SK-N-DZ (cell line): Measurements from ENCODE around the gene MAPK1.
A peak's percentile ranks its signal among the peaks of the same experiment; 100 is the strongest.
"Not testable (repeated sequence)": the region's sequence is repeated elsewhere in the genome, so short reads cannot be mapped to it uniquely, and the experiment has no call there.

ENCODE experiments used
- DNase-seq: peaks from one replicate; pipeline ENCODE4 v3.0.0-alpha.2; 2015; ENCODE audit warnings: low spot score

MAPK1 gene

GRCh38 chr22:21758091-21758864 lies 109.2 kb downstream of the MAPK1 start:
- no peak for DNase-seq

DNA sequence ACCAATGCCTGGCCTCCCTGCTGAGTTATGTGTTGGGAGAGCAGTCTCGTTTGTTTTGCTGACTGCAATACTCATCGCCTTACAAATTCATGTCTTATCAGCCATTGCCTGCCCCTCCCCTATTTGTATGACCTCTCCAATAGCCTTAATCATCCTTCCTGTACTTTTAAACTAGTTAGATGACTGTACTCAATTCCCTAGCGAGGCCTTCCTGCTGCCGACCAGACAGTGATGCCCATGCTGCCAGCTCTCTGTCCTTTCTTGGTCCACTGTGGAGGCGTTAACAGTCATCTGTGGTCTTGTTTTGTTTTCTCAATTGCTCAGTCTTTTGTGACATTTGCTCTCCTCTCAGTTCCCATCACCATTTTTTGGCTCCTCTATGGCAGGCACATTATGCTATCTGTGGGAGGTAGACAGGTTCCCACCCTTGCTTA lies 111.6 kb downstream of the MAPK1 start:
- no peak for DNase-seq

GRCh38 chr22:21754523-21754922 lies 112.9 kb downstream of the MAPK1 start:
- DNase-seq, result peak; percentile 45

DNA sequence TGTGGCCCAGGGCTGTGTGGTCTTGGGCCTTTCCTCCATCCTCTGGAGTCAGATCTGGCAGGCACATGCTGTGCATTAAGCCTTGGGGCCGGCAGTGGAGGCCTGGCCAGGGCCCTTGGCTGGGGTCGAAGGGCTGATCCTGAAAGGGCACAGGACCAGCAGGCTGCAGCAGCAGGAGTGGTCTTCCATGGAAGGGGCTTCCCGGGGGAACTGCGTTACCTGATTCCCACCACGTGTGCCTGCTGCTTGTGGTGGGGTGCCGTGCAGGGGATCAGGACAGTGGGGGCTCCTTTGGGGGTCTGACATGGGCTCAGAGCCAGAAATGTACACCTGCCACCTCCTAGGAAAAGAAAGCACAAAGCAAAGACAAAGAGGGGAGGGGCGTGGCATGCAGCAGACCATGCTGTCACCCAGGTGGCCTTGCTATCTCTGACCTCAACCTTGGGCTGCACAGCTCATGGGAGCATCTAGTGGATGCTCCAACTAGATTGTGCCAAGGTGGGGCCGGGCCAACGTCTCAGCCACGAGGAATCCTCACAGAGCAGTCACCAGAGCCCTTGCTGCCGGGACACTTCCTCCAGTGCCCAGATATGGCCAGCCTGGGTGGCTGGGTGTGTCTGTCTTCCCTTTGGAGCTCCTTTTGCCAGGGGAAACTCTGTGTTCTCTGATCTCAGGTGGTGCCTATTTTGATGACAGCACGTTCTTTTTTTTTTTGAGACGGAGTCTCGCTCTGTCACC lies 113.9 kb downstream of the MAPK1 start:
- DNase-seq, result no peak

DNA sequence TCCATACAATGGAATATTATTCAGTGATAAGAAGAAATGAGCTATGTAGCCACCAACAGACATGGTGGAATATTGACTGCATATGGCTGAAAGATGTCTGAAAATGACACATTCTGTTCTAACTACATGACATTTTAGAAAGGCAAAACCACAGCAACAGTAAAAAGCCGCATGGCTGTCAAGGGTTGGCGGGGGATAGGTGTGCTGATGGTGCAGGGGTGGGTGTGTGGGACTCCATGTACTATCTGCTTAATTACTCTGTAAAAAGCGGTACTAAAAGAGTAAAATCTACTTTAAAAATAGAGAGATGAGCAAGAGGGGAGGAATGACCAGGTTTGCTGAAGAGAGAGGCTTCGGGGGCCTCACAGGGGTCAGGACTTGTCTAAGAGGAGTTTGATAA lies 115.2 kb downstream of the MAPK1 start:
- DNase-seq, result no peak

DNA sequence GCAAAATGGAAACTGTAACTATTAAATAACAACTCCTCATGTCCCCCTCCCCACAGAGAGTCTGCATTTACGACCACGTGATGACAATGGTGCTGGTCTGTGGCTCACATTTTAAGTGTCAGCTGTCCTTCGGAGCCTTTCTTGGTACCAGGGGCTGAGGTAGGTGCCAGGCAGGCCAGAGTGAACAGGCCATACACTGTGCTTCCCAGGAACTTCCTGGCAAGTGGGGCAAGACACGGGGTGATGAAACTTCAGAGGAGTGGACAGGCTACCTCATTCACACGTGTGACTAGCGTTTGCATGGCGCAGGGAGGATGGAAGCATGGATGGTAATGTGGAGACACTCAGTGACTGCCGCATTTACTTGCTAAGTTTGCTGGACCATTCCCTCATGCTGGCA lies 121.5 kb downstream of the MAPK1 start:
- DNase-seq, result no peak

GRCh38 chr22:21744917-21745316 lies 122.5 kb downstream of the MAPK1 start:
- DNase-seq, result not testable (repeated sequence)

DNA sequence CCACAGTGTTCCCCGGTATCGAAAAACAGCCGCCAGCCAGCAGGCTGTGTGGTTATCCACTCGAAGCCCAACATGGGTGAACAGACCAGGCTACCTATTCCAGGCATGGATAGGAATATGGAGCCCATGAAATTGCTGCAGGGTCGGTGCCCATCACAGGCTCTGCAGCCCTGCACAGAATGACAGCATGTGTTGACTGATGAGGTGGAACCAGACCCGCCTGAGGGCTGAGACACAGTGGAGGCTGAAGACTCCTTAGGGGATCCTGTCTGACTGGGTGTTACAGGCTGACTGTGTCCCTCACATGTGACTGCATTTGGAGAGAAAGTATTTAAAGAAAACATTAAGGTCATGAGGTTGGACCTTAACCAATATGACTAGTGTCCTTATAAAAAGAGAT lies 125.7 kb downstream of the MAPK1 start:
- DNase-seq, result no peak

- DNase-seq, result no peak
Measured at GRCh38 chr22:21741059-21741458, 126.4 kb downstream of the MAPK1 start.

DNA sequence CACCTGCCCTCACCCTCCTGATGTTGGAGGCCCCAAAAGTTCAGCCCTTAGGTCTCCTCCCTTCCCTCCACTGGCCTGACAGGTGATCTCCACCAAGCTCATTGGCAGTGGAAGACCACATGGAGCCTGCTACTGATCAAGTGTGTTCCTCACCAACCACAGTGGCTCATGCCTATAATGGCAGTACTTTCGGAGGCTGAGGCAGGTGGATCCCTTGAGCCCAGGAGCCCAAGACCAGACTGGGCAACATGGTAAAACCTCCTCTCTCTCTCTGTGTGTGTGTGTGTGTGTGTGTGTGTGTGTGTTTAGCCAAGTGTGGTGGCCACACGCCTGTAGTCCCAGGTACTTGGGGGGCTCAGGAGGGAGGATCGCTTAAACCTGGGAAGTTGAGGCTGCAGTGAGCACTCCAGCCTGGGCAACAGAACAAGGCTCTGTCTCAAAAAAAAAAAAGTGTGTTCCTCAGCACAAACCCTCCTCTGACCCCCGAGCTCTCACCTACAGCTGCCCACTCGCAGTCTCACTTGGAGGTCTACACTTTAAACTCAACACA lies 127.5 kb downstream of the MAPK1 start:
- DNase-seq, result no peak

DNA sequence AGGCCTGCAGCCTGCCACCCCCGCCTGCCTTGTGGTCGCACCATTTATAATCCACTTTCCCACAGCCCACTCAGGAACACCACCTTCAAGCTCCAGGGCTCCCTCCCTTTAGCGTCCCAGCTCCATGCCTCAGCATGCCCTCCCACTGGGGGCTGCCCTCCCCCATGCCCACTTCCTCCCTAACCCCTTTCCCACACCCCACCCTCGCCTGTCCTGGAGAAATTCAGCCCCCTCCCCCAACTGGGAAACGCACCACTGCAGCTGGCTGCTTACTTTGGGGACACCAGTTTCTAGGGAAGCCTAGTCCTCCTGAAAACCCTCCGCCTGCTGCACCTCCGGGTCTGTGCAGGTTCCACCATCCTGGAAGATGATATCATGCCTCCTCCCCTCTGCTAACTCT lies 128.5 kb downstream of the MAPK1 start:
- DNase-seq, result no peak

DNA sequence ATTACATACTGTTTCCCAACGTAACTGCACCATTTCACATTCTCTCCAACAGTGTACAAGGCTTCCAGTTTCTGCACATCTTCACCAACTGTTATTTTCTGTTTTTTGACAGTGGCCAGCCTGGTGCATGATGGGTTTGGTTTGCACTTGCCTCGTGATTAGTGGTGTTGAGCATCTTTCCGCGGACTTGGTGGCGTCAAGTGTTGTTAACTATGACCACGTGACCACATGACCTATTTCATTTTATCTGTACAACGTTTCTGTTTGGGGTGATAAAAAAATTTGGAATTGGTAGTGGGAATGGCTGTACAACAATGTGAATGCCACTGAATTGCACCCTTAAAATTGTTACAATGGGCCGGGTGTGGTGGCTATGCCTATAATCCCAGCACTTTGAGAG lies 129.4 kb downstream of the MAPK1 start:
- DNase-seq, result no peak

DNA sequence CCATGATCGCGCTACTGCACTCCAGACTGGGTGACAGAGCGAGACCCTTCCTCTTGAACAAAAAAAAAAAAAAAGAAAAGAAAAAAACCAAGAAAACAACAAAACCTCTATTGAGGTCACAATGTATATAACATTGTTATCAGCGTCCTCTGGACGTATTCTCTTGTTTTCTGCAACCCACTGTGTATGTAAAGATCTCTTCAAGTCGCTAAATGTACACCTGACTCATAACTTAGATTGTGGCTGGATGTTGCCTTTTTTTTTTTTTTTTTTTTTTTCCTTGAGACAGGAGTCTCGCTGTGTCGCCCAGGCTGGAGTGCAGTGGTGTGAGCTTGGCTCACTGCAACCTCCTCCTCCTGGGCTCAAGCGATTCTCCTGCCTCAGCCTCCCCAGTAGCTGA lies 130.5 kb downstream of the MAPK1 start:
- no peak for DNase-seq

DNA sequence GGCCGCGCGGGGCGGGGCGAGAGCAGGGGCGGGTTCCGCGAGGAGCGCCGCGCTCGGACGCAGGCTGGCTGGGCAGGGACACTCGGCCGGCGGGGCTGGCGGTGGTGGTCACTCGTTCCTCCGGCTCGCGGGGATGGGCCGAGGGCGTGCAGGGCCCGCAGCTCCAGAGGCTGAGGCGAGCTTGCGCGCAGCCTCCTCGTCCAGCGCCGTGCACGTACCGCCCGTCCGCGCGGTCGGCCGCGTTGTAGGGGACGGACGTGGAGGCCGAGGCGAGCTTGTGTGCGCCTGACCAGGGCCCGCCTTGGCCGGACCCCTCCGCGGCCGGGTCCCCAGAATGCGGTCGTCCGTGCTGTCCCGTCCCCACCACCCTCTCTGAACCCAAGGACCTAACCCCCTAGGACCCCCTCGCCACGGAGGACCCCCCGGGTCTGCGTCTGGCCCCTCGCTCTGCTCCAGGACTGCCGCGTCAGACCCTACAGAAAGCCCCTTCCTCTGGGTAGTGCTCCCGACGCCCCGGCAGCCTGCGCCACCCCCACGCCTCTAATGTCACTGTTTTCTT lies 131.3 kb downstream of the MAPK1 start:
- no peak for DNase-seq

DNA sequence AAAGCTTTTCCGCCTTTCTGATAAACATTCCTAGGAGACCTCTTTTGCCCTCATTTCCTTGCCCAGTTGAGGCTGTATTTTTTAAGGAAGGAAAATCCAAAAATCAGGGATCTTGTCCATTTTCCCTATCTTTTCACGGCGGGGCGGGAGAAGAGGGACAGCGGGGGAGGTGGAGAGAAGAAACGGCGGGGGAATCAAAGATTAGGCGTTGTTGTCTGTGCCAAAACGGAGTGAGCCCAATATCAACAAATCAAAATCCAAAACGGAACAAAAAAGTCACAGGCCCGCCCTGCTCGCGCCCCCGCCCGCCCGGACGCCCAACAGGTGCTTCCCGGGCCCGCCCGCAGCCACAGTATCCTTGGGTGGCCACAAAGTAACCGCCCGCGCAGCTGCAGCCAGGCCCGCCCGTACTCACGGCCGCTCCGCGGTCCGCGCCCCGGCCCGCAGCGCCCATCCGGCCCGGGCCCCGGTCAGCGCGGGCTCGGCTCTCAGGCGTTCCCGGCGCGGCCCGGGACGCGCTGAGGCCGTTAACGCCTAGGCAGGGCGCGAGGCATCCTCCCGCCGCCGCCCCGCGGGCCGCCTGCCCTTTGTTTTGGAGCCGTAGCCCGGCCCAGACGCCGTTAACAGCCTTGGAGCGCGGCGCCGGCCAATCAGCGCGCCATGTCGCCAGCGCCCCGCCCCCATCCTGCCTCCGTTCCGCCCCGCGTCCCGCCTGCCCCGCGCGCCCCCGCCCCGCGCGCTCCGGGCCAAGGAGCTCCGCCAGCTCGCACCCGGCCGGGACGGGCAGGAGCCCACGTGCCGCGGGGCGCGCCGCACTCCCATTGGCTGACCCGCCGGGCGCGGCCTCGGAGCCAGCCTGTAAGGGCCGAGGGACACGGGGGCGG lies 132.0 kb downstream of the MAPK1 start, which contains the start of gene YPEL1:
Gene YPEL1 (minus strand): TSS at position 595 of the 884 bp plus-strand sequence. CDS start 25,050 bp downstream, outside the sequence.
- DNase-seq, result peak; percentile 96

GRCh38 chr22:21734540-21735199 lies 132.8 kb downstream of the MAPK1 start:
- DNase-seq, result no peak

DNA sequence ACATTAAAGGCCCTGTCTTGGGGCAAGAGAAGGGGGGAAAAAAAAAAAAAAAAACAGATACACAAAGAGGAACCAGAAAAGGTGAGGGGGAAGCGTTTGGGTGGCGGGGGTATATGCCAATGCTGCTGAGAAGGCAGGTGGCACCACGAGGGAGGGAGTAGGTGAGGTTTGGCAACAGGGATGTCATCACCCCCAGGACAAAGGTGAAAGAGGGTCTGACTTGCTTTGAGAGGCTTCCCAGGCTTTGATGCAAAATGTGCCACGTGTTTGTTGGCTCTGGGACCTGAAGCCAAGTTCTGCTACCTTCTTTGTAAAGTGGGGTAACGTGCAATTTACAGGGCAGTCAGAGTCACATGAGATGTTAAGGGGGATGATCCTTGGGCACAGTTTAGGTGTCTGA lies 135.9 kb downstream of the MAPK1 start:
- no peak for DNase-seq

DNA sequence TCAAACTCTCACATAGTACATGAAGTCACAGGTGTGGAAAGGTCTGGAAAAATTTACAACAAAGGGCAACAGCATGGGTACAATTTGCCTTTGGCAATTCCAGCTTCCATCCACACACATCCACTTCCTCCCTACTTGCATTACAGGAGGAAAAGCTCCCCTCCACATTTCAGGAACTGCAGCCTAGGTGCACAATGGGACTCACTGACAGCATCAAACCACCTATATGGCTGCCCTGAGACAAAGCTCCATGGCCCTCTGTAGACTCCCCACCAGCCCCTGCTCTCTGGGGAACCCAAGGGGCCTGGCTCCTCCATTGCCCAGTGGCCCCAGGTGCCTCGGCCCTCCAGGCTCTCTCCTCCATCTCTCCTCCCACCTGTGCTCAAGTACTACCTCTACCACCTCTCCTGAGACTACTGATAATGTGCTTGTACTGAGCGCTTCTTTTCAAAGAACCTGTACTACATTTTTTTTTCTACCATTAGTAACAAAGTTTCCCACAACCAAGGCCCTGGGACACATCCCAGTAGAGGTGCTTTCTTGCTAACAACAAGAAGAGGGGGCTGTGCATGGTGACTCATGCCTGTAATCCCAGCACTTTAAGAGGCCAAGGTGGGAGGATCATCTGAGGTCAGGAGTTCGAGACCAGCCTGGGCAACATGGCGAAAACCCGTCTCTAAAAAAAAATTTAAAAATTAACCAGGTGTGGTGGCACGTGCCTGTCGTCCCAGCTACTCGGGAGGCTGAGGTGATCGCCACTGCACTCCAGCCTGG lies 136.7 kb downstream of the MAPK1 start:
- no peak for DNase-seq

DNA sequence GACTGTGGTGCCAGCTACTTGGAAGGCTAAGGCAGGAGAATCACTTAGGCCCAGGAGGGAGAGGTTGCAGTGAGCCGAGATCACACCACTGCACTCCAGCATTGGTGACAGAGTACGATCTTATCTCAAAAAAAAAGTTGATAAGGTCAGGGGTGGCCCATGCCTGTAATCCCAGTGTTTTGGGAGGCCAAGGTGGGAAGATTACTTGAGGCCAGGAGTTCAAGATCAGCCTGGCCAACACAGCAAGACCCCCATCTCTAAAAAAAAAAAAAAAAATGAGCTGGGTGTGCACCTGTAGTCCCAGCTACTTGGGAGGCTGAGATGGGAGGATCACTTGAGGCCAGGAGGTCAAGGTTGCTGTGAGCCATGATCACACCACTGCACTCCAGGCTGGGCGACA lies 138.3 kb downstream of the MAPK1 start:
- not testable (repeated sequence) for DNase-seq

GRCh38 chr22:21728270-21728669 lies 139.2 kb downstream of the MAPK1 start:
- DNase-seq, result no peak
